Stimulated activated CD4-positive, alpha-beta T cell treated with anti-CD3 and anti-CD28 coated beads, Interleukin-4, amount 100 ng/mL, for 24 hours (primary cell): Measurements from ENCODE around the gene NEDD4L.

Experiments
- DNase-seq: peaks from one replicate; pipeline ENCODE4 v3.0.0-alpha.2; 2020

The NEDD4L gene

DNA sequence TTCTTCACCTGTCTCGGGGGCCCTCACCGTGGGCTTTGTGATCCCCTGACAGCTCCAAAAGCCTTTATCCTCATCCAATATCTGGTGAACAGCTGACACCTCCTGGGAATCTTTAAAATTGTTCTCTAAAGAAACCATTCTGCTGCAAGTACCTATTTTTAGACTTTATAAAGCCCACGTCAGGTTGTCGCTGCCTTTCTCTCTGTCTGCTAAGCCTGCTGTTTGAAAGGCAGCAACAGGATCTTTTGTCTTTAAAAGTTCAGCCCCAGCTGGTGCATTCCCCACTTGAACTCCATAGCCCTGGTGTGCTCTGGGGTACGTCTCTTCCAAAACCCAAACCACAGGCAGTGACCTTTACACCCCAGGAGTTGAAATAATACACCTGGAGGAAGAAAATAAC lies 145.0 kb downstream of the NEDD4L start:
- DNase-seq: no peak

DNA sequence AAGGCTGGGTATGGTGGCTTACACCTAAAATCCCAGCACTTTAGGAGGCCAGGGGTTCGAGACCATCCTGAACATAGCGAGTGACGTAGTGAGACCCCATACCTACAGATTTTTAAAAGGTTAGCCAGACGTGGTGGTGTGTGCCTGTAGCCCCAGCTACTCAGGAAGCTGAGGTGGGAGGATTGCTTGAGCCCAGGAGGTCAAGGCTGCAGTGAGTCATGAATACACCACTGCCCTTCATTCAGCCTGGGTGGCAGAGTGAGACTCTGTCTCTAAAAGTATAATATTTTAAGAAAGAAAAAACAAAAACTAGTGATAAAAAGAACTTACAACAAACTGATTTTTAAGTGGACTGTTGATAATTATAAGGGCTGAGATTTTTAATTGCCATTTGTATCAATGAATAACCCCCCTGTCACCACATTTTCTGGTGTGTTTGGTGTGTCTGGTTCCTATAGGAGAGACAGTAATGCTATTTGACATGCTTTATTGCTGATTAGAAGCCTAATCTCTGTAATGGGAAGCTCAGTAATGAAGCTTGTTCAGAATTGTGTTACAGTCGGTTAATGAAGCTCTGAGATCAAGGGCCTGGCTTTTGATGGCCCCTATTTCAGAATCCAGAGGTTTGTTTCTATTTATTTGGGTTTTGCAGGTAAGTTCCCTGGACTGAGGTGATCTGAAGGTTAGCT lies 147.0 kb downstream of the NEDD4L start:
- no peak for DNase-seq

DNA sequence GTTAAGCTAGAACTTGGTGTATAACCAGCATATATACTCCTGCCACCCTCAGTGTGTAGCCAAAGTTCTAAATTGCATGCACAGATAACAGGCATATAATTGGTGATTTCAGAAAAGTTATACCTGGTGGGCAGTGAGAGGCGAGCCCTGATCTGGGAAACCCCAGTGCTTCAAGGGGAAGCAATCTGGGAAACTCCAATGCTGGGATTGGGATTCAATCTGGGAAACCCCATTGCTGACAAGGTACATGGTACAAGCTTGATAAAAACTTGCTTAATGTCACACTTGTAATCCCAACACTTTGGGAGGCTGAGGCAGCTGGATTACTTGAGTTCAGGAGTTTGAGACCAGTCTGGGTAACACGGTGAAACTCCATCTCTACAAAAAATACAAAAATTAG lies 147.6 kb downstream of the NEDD4L start:
- no peak for DNase-seq

DNA sequence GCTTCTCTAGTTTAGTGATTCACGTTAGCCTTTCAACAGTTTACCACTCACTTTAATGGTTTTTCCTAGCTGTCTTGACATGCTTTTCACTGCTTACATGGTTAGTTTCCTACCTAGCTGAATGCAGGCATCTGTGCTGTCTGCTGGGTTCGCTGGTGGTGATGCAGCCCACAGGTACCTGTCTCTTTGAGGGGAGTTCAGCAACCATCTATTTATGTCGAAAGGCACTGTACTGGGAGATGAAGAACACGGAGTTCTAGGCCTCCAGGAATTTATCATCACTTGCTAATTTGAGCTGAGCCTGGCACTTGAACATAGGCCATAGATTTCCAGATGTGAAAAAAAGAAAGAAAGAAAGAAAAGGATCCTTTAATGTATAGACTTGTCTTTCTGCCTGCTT lies 148.5 kb downstream of the NEDD4L start:
- DNase-seq: no peak

DNA sequence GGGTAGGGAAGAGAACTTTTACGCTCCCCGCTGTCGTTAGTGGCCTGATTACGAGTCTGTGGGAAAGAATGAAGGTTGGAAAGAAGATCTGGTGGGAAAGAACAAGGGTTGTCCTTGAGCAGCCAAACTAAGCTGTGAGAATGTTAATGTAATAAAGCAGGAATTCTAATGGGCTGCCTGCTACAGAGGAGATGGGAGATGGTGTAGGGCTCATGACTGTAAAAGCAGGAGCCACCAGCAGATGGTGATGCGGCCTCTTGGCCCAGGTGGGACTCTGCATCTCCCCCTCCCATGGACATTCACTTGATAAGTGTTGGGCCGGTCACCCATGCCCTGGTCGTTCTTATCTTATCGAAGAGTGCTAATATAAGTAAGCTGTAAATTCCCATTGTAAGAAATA lies 150.0 kb downstream of the NEDD4L start:
- DNase-seq: no peak

DNA sequence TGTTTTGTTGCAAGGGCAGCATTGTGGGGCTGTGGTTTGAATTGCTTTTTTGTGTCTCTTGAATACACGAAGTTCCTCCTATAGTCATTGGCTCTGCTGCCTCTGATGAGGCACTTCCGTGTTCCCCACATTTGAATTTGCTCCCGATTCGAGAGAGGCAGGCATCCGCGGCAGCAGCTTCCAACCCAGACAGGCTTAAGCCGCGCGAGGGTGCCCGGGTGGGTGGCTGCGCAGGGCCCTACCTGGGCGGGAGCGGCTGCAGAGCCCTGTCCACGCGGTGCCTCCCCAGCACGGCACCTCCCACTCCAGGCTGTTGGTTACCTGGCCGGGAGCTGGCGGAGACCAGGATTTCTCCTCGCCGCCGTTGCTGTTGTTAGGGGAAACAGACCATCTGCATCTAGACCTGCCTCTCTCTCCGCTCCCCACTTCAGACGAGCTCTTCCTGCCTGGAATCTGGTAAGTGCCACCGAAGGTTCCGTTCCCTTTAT lies 151.3 kb downstream of the NEDD4L start:
- DNase-seq: no peak

DNA sequence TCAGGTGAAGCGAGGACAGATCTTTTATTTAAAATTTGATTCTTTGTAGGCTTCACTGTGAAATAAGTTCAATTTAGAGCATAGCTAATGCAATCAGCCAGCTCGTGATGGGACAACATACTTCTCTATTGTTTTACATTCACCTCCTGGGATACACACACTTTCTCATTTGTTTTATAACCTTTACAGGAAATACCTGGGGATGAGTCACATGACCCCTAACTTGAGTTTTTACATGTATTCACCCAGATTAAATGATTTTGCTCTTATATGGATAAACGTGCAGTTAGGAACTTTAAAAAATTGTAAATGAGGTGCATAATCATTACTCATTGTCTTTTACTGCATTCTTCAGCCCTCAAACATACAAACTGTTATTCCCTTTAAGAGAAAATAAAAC lies 152.1 kb downstream of the NEDD4L start:
- no peak for DNase-seq

DNA sequence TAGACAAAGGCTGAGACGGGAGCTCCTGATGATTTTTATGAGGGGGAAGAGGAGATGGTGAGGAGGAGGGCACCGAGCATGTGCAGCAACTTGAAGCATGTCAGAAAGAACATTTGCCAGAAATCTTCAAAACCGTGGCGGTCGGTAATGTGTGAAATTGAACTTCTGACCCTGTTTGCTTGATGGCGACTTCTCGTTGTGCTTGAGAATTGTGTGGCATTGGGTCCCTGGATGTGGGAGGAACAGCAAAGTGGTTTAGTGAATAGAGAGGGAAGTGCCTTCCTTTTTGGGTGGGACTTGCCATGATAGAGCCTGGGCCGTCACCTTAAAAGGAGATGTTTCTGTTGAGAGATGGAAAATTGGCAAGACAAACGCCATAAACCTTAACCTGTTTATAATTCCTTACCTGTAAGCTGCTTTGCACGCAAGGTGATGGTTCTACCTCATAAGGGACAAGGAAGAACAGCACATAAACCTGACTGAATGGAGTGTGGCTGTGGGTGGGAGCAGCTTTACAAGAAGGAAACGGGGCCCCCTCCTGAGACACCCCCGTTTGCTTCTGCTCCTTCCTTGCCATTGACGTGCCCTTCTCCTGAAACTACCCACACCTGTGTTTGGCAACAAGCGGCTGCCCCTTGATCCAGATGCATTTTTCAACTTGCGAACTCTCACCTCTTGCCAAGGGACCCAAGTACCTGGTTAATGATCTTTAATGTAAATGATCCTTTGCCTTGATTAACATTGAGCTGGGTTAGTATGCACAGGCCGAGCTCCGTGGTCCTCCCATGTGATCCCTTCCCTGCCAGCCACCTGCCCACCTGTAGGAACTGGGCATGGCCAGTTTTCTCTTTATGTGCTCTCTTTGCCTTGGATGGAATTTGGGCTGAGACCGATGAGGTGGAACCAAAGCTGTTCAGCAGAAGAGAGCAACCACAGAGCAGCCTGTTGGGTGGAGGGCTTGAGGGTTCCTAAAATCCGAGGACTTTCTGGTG lies 153.2 kb downstream of the NEDD4L start:
- no peak for DNase-seq

DNA sequence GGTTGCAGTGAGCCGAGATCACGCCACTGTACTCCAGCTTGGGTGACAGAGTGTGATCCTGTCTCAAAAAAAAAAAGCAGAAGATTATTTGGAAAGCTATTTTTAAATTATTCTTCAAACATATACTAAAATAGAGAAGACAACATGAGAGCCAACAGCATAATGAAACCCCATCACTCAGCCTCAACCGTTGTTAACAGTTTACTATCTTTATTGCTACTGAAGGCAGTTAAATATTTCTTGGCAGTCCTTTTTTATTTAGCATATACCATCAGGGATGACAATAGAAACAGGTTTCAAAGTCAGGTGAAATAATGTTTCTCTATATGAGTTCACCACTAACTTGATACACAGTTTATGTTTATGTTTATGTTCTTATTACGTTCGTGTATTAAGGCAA lies 157.2 kb downstream of the NEDD4L start:
- no peak for DNase-seq

DNA sequence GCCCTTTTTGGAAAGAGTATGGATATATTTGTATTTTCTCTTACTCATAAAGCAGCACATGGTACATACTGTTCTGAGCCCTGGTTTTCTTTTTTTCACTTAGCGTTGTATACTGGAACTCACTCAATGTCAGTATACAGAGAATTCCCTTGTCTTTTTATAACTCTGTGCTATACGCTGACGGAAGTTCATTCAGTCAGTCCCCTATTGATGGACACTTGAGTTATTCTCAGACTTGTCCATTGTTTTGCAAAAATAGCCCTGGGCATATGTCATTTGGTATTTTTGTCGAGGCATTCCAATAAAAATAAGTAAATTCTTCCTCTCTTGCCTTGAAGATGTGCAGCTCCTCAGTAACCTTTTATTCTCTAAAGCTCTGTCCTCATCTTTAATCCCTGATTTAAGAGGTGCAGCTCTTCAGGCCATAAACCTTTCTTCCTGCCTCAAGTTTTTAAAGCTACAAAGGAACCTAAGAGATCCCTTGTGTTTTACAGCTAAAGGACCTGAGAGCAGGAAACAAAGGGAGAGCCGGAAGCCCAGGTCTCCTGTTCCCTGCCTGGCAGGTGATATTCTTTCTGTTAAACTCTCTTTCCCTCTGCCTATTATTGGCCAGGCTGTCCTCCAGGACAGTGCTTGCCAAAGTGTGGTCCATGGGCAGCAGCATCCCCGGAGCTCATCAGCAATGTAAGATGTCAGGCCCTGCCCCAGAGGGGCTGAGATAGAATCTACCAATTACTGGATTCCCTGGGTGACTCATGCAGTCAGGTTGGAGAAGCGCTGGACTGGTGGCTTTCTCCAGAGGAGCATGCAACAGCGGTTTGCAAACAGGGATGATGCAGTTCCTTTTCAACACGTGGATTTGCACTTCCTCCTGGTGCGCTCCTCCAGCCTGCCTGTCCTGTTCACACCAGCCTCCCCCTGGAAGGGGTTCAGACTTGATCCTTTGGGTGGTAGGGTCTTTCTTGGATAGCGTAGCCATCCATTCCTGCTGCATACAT lies 158.0 kb downstream of the NEDD4L start:
- no peak for DNase-seq

DNA sequence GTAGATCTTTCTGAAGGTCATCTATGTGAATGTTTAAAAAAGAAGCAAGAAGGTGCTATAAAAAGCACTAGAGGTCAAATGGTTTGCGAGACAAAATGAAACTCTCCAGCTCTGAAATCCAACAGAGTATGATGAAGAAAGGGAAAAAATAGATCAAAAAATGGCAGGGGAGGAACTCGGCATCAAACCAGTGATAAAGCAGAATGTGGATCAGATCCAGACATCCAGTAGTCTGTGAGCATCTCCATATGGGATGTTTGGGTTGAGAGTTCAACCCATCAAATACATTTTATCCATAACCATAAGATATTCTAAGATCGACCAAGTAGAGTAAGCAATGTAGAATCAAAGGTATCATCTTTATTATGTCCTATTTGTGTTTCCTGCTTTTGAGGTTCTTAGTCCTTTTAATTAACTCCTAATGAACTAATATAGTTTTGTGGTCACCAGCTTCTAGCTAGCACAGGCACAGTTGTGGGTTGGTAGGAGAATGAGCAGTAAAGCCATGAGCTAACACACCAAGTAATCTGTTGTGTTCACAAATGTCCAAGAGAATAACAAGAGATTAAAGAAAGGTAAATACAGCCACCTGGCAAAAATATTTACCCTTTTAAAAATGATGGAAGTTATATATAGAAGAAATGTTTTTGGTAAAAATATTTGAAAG lies 160.9 kb downstream of the NEDD4L start:
- no peak for DNase-seq

DNA sequence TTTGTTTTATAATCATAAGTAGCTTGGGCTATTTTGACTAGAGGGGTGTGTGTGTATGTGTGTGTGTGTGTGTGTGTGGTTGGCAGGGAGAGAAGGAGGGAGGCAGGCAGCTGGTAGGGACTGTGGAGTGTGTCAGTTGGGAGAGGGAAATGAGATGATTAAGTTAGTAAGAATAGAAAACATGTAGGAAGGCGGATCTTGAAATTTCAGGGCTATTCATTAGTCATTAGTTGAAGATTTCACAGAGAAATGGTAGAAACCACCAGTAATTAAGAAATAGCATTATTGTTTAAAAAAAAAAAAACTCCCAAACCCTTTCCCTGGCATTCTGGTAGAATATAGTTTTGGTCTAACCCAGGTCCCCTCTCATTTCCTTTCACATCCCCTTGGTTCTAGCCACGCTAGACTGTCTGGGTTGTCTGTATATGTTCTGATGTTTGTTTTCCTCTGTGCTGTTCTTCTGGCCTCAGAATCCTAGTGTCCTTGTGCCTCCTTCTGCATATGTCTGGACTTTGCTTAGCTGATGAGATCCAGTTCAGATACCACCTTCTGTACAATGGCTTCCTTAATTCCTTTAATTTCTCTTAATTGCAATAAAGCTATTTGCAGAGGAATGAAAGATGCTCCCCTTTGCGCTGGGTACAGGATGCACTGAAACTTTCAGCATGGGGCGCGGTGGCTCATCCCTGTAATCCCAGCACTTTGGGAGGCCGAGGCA lies 161.6 kb downstream of the NEDD4L start:
- DNase-seq: no peak

DNA sequence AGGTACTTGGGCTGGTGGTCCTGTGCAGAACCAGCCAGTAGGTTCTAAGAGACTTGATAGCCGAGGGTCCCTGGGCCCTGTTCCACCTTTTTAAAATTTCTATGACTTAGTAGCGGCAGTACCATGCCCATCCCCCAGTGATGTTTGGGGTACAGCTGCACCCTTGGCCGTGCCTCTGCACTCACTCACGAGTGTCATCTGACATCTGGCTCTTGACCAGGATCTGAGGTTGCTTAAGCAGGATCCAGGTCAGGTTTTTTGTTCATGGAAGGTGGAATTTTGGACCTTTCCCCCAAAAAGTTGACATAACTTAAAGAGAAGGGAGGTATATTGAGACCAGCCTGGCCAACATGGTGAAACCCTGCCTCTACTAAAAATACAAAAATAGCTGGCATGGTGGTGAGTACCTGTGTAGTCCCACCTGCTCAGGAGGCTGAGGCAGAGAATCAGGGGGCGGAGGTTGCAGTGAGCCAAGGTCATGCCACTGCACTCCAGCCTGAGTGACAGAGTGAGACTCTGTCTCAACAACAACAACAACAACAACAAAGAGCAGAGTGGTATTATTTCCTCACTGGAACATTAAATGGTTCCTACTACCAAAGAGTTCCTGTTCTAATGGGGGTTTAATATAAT lies 163.6 kb downstream of the NEDD4L start:
- DNase-seq: no peak

DNA sequence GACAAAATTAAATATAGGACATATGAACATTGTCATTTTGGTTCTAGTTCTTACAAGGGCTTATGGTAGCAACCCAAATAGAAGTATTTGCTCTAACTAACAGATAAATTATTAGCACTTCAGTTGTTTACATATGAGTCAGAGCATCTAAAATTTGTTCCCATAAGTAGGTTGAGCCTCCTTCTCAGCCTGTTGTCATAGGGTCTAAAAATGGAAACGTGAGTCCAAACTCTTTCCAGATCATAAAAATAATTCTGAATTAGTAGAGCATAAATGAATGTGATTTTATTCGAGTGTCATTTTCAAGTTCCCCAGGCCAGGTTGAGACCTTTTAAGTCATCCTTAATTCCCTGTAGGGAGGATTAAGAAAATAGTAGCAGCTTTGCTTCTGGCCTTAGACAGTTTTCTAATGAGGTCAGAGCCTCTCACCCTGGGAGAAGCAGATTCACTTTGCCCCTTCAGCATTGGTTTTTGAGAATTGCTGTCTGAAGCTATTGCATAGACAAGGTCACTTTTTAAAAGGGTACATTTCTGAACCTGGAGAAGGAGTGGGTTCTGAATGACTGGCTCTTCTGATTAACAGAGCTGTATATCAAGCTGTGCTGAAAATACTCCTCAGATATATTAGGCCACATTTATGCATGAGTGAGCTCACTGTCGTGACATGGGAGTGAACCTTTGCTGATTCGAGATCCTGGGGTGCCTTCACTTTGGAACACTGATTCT lies 164.3 kb downstream of the NEDD4L start:
- DNase-seq: no peak

DNA sequence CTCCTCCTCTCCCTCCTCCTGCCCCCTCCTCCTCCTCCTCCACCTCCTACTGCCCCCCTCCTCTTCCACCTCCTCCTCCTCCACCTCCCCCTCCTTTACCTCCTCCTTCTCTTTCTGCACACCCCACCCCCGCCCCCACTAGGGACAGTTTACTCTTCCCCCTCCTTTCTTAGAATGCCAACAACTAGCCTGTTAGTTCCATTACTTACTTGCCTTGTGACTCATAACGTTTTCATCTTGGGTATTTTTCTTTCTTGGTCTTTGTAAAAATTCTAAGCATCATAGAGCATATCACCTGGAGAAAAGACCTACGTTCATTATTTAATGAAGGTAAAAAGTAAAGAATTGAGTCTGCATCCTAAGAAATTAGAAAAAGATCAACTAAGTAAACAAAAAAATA lies 165.3 kb downstream of the NEDD4L start:
- DNase-seq: no peak

DNA sequence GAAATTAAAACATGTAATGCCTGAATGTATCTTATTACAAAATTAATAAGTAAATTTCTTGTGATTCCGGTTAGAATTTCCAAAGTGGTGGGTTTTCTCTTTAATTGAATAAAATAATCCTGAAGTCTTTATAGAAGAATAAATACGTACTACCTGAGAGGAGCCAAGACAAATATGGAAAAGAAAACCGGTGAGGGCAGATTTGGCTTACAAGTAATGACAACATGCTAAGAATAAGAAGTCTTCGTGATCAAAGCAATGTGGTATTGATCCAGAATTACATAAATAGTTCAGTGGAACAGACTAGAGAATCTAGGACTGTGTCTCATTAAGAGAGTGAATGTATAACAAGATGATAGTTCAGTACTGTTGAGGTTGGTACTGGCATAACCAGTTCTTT lies 167.5 kb downstream of the NEDD4L start:
- DNase-seq: no peak

DNA sequence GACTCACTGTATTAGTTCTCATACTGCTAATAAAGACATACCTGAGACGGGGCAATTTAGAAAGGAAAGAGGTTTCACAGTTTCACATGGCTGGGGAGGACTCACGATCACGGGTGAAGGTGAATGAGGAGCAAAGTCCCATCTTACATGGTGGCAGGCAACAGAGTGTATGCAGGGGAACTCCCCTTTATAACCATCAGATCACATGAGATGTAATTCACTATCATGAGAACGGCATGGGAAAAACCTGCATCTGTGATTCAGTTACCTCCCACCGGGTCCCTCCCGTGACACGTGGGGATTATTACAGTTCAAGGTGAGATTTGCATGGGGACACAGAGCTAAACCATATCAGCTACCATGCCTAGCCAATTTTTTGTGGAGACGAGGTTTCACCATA lies 168.2 kb downstream of the NEDD4L start:
- DNase-seq: no peak

DNA sequence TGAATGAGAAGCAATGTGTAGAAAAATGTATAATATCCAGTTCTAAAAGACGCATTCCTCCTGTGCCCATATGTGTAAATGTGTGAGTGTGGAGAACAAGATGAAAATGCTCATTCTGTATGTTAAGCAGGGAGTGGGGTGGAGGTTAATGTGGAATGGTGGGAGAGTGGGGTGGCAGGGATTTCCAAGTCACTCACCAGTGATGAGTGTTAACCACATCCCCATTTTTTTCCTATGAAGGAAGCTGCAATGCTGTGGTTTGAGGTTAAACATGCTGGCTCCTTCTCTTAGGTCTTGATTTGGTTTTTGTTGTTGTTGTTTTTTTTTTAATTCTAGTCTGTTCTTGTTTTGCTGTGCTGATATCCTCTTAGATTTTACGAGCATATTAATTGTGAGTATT lies 169.4 kb downstream of the NEDD4L start:
- DNase-seq: no peak

DNA sequence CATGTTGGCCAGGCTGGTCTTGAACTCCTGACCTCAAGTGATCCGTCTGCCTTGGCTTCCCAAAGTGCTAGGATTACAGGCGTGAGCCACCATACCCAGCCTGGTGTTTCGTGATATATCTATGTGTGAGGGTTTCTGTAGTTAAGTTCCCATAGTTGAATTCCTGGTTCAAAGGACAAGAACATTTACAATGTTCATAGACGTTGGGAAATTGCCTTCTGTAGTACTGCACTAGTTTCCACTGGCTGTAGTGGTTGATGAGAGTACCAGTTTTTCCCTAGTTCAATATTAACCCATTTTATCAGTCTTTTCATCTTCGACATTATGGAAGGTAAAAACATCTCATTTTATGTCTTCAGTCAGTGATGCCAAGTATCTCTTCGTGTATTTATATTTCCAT lies 171.0 kb downstream of the NEDD4L start:
- DNase-seq: no peak

DNA sequence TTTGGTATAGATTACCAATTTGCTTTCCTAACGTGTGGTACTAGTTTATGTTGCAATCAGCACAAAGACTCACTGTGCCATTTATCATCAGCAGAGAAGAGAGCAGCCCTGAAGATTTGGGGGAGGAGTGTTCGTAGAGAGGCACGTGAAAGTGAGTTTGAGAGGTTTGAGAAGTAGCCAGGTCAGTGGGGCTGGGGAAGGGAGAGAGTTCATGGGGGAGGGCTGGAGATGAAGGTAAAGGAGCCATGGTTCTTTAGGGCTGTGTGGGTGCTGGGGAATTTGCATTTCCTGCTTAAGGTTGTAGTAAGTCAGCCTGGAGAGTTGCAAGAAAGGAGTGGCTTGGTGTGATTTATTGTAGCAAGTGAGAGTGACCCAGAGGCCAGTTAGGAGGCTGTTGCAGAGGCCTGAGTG lies 172.1 kb downstream of the NEDD4L start:
- DNase-seq: no peak
